SK-N-MC (cell line): Measurements from ENCODE around the gene IFT27.

Source experiments
- EZH2 ChIP-seq: fragments of 200-600 bp; sonication (generic); IDR thresholded peaks from one replicate; pipeline ENCODE4 v1.6.1; 2017; ENCODE audit warnings: antibody characterized with exemption
- FOXP2 ChIP-seq: optimal IDR thresholded peaks from 2 replicates; pipeline ENCODE3; 2011; ENCODE audit warnings: mild to moderate bottlenecking, moderate library complexity; ENCODE audit not compliant: insufficient read depth; ENCODE audit errors: extremely low read length, control extremely low read depth
- POLR2AphosphoS5 ChIP-seq: IDR thresholded peaks from 2 replicates; pipeline ENCODE4 v1.6.1; 2012; ENCODE audit warnings: mild to moderate bottlenecking, low read depth, low read length, borderline replicate concordance

- TF ChIP-seq EZH2 (no peak), POLR2AphosphoS5 (no peak), FOXP2 (no peak)
Observed at GRCh38 chr22:36816339-36816635, 40.4 kb upstream of the IFT27 start.
